Small intestine (tissue), 7 donors: Measurements from ENCODE around the gene PCGF1. TPM values are rescaled to one million over a fixed set of nuclear protein-coding genes. Genes with fewer than 3 reads are reported as not detected.
"Not testable (repeated sequence)": the region's sequence is repeated elsewhere in the genome, so short reads cannot be mapped to it uniquely, and the experiment has no call there.

Experiments used
- DNase-seq, 2 donors: peaks; one replicate each; pipeline versions ENCODE4 v3.0.0 to v3.0.0-alpha.2; 2013
- FAIRE-seq: peaks from 2 replicates; lab custom pipeline; 2012; peaks lifted over from hg19 to GRCh38; lab: Jason Lieb, UNC
- H3K27ac ChIP-seq, 3 donors: one replicate each; pipeline ENCODE4 v1.5.1; 2013; ENCODE audit warnings: low read length in 2 of 3, mild to moderate bottlenecking in 2 of 3, control low read depth in 1 of 3, inconsistent platforms in 1 of 3, low read depth in 1 of 3, moderate library complexity in 1 of 3
- H3K27me3 ChIP-seq, 3 donors: one replicate each; pipeline ENCODE4 v1.6.1; 2013; ENCODE audit warnings: low read length in 3 of 3, inconsistent platforms in 1 of 3; ENCODE audit not compliant: control insufficient read depth in 3 of 3, insufficient read depth in 3 of 3
- H3K36me3 ChIP-seq, 3 donors: one replicate each; pipeline ENCODE4 v1.6.1; 2013; ENCODE audit warnings: low read length in 3 of 3, inconsistent platforms in 1 of 3, low read depth in 1 of 3, mild to moderate bottlenecking in 1 of 3, moderate library complexity in 1 of 3; ENCODE audit not compliant: control insufficient read depth in 3 of 3, insufficient read depth in 2 of 3
- H3K4me1 ChIP-seq, 3 donors: one replicate each; pipeline ENCODE4 v1.6.1; 2013; ENCODE audit warnings: low read length in 2 of 3, inconsistent platforms in 1 of 3, low read depth in 1 of 3, mild to moderate bottlenecking in 1 of 3, moderate library complexity in 1 of 3; ENCODE audit not compliant: control insufficient read depth in 3 of 3, insufficient read depth in 2 of 3
- H3K4me3 ChIP-seq, 3 donors: one replicate each; pipeline ENCODE4 v1.5.1; 2013; ENCODE audit warnings: low read length in 3 of 3, control low read depth in 1 of 3, inconsistent platforms in 1 of 3, low read depth in 1 of 3, mild to moderate bottlenecking in 1 of 3, moderate library complexity in 1 of 3
- H3K9me3 ChIP-seq, 2 donors: one replicate each; pipeline ENCODE4 v1.6.1; 2013; ENCODE audit warnings: low read depth in 1 of 2, low read length in 1 of 2; ENCODE audit not compliant: control insufficient read depth in 2 of 2, insufficient read depth in 1 of 2
- WGBS, 3 donors: extraction: QIAGEN DNeasy Blood & Tissue Kit; methylation state at CpG; one replicate each; pipeline ENCODE4 v1.1.7; 2013; 5-methylcytosine and 5-hydroxymethylcytosine counted together
- polyA plus RNA-seq, 4 donors: library from polyadenylated mRNA; stranded (reverse) in 3 of 4; unstranded in 1 of 4; fragments of 200-250 nt in 3 of 4; fragments of 120-200 nt in 1 of 4; gene quantifications; one replicate each; pipeline versions ENCODE4 v1.2.1 to v1.2.3, GENCODE V29; 2013
- donor health status: healthy with polysubstance abuse.
- donor health status: control.
- donor health status: control.
- donor health status: Bipolar disorder and iron deficiency.
- donor health status: healthy.

PCGF1 gene
- polyA plus RNA-seq, 4 donors, result 13.2 to 23.5 (median 18.8) TPM

GRCh38 chr2:74483675-74484164 lies 23.8 kb downstream of the PCGF1 start:
- Histone ChIP-seq H3K4me3 (peak overlapping the region; percentile 81 to 90 (median 85)), H3K4me1 (peaks cover 0 to 32% (median 2%) of the 10 kb centered on the region in 3 donors), H3K27ac (peak overlapping the region in 1 of 3 donors; percentile 86), H3K36me3 (peaks cover 0 to 52% (median 0%) of the 10 kb centered on the region in 3 donors)
- 45 to 72% (median 58%) methylated on average over 19 of the region's 19 CpGs for WGBS, 3 donors
- H3K9me3 ChIP-seq, DNase-seq, H3K27me3 ChIP-seq, FAIRE-seq: not testable (repeated sequence)

GRCh38 chr2:74482801-74483674 lies 24.5 kb downstream of the PCGF1 start, which contains the start of the genes CCDC142 and TTC31:
TSS of gene CCDC142 (minus strand) at chr2:74482998. CDS start at chr2:74482837, 161 bp downstream.
TSS of gene TTC31 (plus strand) at chr2:74483081. CDS start at chr2:74483096, 15 bp downstream.
- Histone ChIP-seq H3K27ac (peak within 1 kb of the TSS; percentile 86 to 96 (median 87)), H3K4me3 (peak within 1 kb of the TSS; percentile 81 to 90 (median 85)), H3K4me1 (peaks cover 0 to 25% (median 2%) of the 10 kb centered on the region in 3 donors), H3K27me3 (no peaks in the 10 kb centered on the region), H3K36me3 (peaks cover 0 to 58% (median 2%) of the 10 kb centered on the region in 3 donors), H3K9me3 (no peaks in the 10 kb centered on the region)
- FAIRE-seq, result no peak
- 0 to 1% (median 1%) methylated on average over 47 to 50 of the region's 50 CpGs for WGBS, 3 donors
- peak; percentile 99 for DNase-seq

GRCh38 chr2:74481961-74482800 lies 25.3 kb downstream of the PCGF1 start:
- Histone ChIP-seq H3K4me1 (peaks cover 0 to 24% (median 2%) of the 10 kb centered on the region in 3 donors), H3K36me3 (peaks cover 0 to 58% (median 4%) of the 10 kb centered on the region in 3 donors), H3K9me3 (no peaks in the 10 kb centered on the region), H3K27ac (peak overlapping the region; percentile 86 to 96 (median 87)), H3K4me3 (peak overlapping the region; percentile 81 to 90 (median 85)), H3K27me3 (no peaks in the 10 kb centered on the region)
- no peak for FAIRE-seq
- 1 to 2% (median 1%) methylated on average over 67 to 80 of the region's 80 CpGs for WGBS, 3 donors
- DNase-seq, result peak; percentile 45 to 66

GRCh38 chr2:74481431-74481830 lies 26.1 kb downstream of the PCGF1 start:
- H3K4me3 ChIP-seq, result peak overlapping the region in 2 of 3 donors; percentile 81 to 85
- DNase-seq (no peak), FAIRE-seq (no peak)
- H3K36me3 ChIP-seq, result peaks cover 0 to 53% (median 4%) of the 10 kb centered on the region in 3 donors
- no peaks in the 10 kb centered on the region for H3K27me3 ChIP-seq
- no peaks in the 10 kb centered on the region for H3K9me3 ChIP-seq
- H3K4me1 ChIP-seq, result peaks cover 0 to 29% (median 2%) of the 10 kb centered on the region in 3 donors
- 23 to 38% (median 27%) methylated on average over 3 of the region's 3 CpGs for WGBS, 3 donors
- peak overlapping the region in 1 of 3 donors; percentile 86 for H3K27ac ChIP-seq

- DNase-seq (no peak), FAIRE-seq (no peak)
- H3K27me3 ChIP-seq, result no peaks in the 10 kb centered on the region
Observed at GRCh38 chr2:74474899-74475298, 32.6 kb downstream of the PCGF1 start.

GRCh38 chr2:74474481-74474880 lies 33.0 kb downstream of the PCGF1 start:
- 87 to 93% (median 92%) methylated on average over 6 of the region's 6 CpGs for WGBS, 3 donors
- no peak for FAIRE-seq
- Histone ChIP-seq H3K4me3 (no peak overlapping the region), H3K36me3 (peaks cover 2 to 43% (median 4%) of the 10 kb centered on the region in 3 donors), H3K27me3 (no peaks in the 10 kb centered on the region), H3K9me3 (no peaks in the 10 kb centered on the region), H3K27ac (no peak overlapping the region), H3K4me1 (peaks cover 0 to 20% (median 1%) of the 10 kb centered on the region in 3 donors)
- DNase-seq, result no peak

More at GRCh38 chr2:74474899-74475298, 32.6 kb downstream of the PCGF1 start:
- Histone ChIP-seq H3K9me3 (no peaks in the 10 kb centered on the region), H3K4me1 (peaks cover 0 to 20% (median 1%) of the 10 kb centered on the region in 3 donors), H3K36me3 (peaks cover 2 to 45% (median 4%) of the 10 kb centered on the region in 3 donors), H3K4me3 (no peak overlapping the region), H3K27ac (no peak overlapping the region)
- 88 to 92% (median 90%) methylated on average over 5 of the region's 5 CpGs for WGBS, 3 donors

GRCh38 chr2:74472945-74473258 lies 34.6 kb downstream of the PCGF1 start:
- no peaks in the 10 kb centered on the region for H3K9me3 ChIP-seq
- peak overlapping the region; percentile 76 to 96 (median 91) for H3K27ac ChIP-seq
- WGBS, 3 donors, result 5 to 9% (median 7%) methylated on average over 7 of the region's 7 CpGs
- peaks cover 0 to 20% (median 1%) of the 10 kb centered on the region in 3 donors for H3K4me1 ChIP-seq
- no peaks in the 10 kb centered on the region for H3K27me3 ChIP-seq
- peaks cover 2 to 35% (median 2%) of the 10 kb centered on the region in 3 donors for H3K36me3 ChIP-seq
- FAIRE-seq (no peak), DNase-seq (no peak)
- H3K4me3 ChIP-seq, result peak overlapping the region; percentile 20 to 56 (median 52)
